H9 (cell line): Measurements from ENCODE around the gene STMN1. TPM values are rescaled to one million over a fixed set of nuclear protein-coding genes. Genes with fewer than 3 reads are reported as not detected.
"Not testable (repeated sequence)": the region's sequence is repeated elsewhere in the genome, so short reads cannot be mapped to it uniquely, and the experiment has no call there.

Experiments
- DNase-seq: peaks from one replicate; pipeline ENCODE4 v3.0.0-alpha.2; 2017
- H2AFZ ChIP-seq: one replicate; pipeline ENCODE4 v1.6.1; 2013; ENCODE audit warnings: mild to moderate bottlenecking, low read length, control low read depth, moderate library complexity
- H2AK5ac ChIP-seq: 2 replicates; pipeline ENCODE4 v1.6.1; 2013; ENCODE audit warnings: low read length, control low read depth, mixed read lengths; ENCODE audit not compliant: insufficient read length
- H2BK120ac ChIP-seq: one replicate; pipeline ENCODE4 v1.6.1; 2013; ENCODE audit warnings: low read depth, mild to moderate bottlenecking, low read length, control low read depth, inconsistent platforms; ENCODE audit not compliant: poor library complexity, severe bottlenecking
- H2BK12ac ChIP-seq: 2 replicates; pipeline ENCODE4 v1.6.1; 2013; ENCODE audit warnings: low read length, control low read depth, mixed read lengths, low read depth; ENCODE audit not compliant: insufficient read length
- H2BK15ac ChIP-seq: 2 replicates; pipeline ENCODE4 v1.6.1; 2013; ENCODE audit warnings: low read depth, low read length, control low read depth
- H2BK20ac ChIP-seq: one replicate; pipeline ENCODE4 v1.6.1; 2013; ENCODE audit warnings: low read depth, mild to moderate bottlenecking, low read length, control low read depth, inconsistent platforms; ENCODE audit not compliant: poor library complexity, severe bottlenecking
- H2BK5ac ChIP-seq: 2 replicates; pipeline ENCODE4 v1.6.1; 2013; ENCODE audit warnings: low read length, control low read depth, mixed read lengths; ENCODE audit not compliant: insufficient read length
- H3K14ac ChIP-seq: 2 replicates; pipeline ENCODE4 v1.6.1; 2013; ENCODE audit warnings: low read length, control low read depth; ENCODE audit not compliant: insufficient read depth
- H3K18ac ChIP-seq: 2 replicates; pipeline ENCODE4 v1.6.1; 2013; ENCODE audit warnings: low read depth, mild to moderate bottlenecking, mixed read lengths, low read length, control low read depth; ENCODE audit not compliant: insufficient read length
- H3K23ac ChIP-seq: 2 replicates; pipeline ENCODE4 v1.6.1; 2013; ENCODE audit warnings: low read length, control low read depth, mixed read lengths, low read depth; ENCODE audit not compliant: insufficient read length
- H3K23me2 ChIP-seq: 2 replicates; pipeline ENCODE4 v1.6.1; 2013; ENCODE audit warnings: low read depth, mild to moderate bottlenecking, mixed read lengths, low read length, control low read depth; ENCODE audit not compliant: insufficient read length, poor library complexity, severe bottlenecking
- H3K27ac ChIP-seq: 2 replicates; pipeline ENCODE4 v1.5.1; 2013; ENCODE audit warnings: low read length, control low read depth, mixed read lengths, low read depth; ENCODE audit not compliant: insufficient read length
- H3K27me3 ChIP-seq: 2 replicates; pipeline ENCODE4 v1.6.1; 2013; ENCODE audit warnings: low read length, control low read depth, inconsistent platforms; ENCODE audit not compliant: insufficient read depth
- H3K4ac ChIP-seq: 2 replicates; pipeline ENCODE4 v1.6.1; 2013; ENCODE audit warnings: low read depth, mild to moderate bottlenecking, control low read depth, inconsistent platforms, low read length, moderate library complexity
- H3K4me1 ChIP-seq: 2 replicates; pipeline ENCODE4 v1.6.1; 2013; ENCODE audit warnings: low read length, control low read depth, inconsistent platforms; ENCODE audit not compliant: insufficient read depth
- H3K4me2 ChIP-seq: 2 replicates; pipeline ENCODE4 v1.6.1; 2013; ENCODE audit warnings: low read length, control low read depth, mixed read lengths; ENCODE audit not compliant: insufficient read length, insufficient read depth
- H3K56ac ChIP-seq: 2 replicates; pipeline ENCODE4 v1.6.1; 2013; ENCODE audit warnings: low read depth, mild to moderate bottlenecking, mixed read lengths, low read length, control low read depth; ENCODE audit not compliant: insufficient read length
- H3K79me1 ChIP-seq: 2 replicates; pipeline ENCODE4 v1.6.1; 2013; ENCODE audit warnings: low read depth, mild to moderate bottlenecking, moderate library complexity, low read length, control low read depth, inconsistent platforms; ENCODE audit not compliant: insufficient read depth, poor library complexity, severe bottlenecking
- H3K79me2 ChIP-seq: 2 replicates; pipeline ENCODE4 v1.6.1; 2013; ENCODE audit warnings: low read length, control low read depth, inconsistent platforms; ENCODE audit not compliant: insufficient read depth
- H3K9ac ChIP-seq: 2 replicates; pipeline ENCODE4 v1.6.1; 2013; ENCODE audit warnings: low read length, control low read depth, mixed read lengths; ENCODE audit not compliant: insufficient read length; ENCODE audit errors: extremely low read depth
- H3K9me3 ChIP-seq: one replicate; pipeline ENCODE4 v1.6.1; 2013; ENCODE audit warnings: low read depth, low read length, inconsistent platforms; ENCODE audit not compliant: control insufficient read depth
- H3T11ph ChIP-seq: one replicate; pipeline ENCODE4 v1.6.1; 2013; ENCODE audit warnings: mild to moderate bottlenecking, low read length, control low read depth, inconsistent platforms
- H4K20me1 ChIP-seq: one replicate; pipeline ENCODE4 v1.6.1; 2013; ENCODE audit not compliant: control insufficient read depth, insufficient read length, insufficient read depth
- H4K5ac ChIP-seq: 2 replicates; pipeline ENCODE4 v1.6.1; 2013; ENCODE audit warnings: low read depth, mild to moderate bottlenecking, mixed read lengths, low read length, control low read depth; ENCODE audit not compliant: insufficient read length
- H4K8ac ChIP-seq: replicated peaks from 2 replicates; pipeline ENCODE4 v1.6.1; 2013; ENCODE audit warnings: low read length, control low read depth, mixed read lengths, low read depth; ENCODE audit not compliant: insufficient read length
- H4K91ac ChIP-seq: 2 replicates; pipeline ENCODE4 v1.6.1; 2013; ENCODE audit warnings: low read depth, mild to moderate bottlenecking, moderate library complexity, mixed read lengths, low read length, control low read depth; ENCODE audit not compliant: insufficient read length
- H3K27ac Mint-ChIP-seq, 3 experiments: 2 replicates in 2 of 3; 3 replicates in 1 of 3; pipeline ENCODE4 v1.8.0; 2020 to 2021; ENCODE audit warnings: mixed read lengths in 3 of 3, mild to moderate bottlenecking in 1 of 3, moderate library complexity in 1 of 3
- H3K27me3 Mint-ChIP-seq: 2 replicates; pipeline ENCODE4 v1.8.0; 2021; ENCODE audit warnings: low read depth, mild to moderate bottlenecking, moderate library complexity, mixed read lengths
- H3K36me3 Mint-ChIP-seq, 3 experiments: 2 replicates in 2 of 3; 3 replicates in 1 of 3; pipeline ENCODE4 v1.8.0; 2020 to 2021; ENCODE audit warnings: low read depth in 3 of 3, mixed read lengths in 3 of 3; ENCODE audit not compliant: insufficient read depth in 1 of 3
- H3K4me1 Mint-ChIP-seq, 2 experiments: 2 replicates each; pipeline ENCODE4 v1.8.0; 2020; ENCODE audit warnings: mixed read lengths in 2 of 2
- H3K4me3 Mint-ChIP-seq, 2 experiments: 2 replicates in 1 of 2; 3 replicates in 1 of 2; pipeline ENCODE4 v1.8.0; 2020 to 2021; ENCODE audit warnings: mild to moderate bottlenecking in 2 of 2, mixed read lengths in 2 of 2, moderate library complexity in 1 of 2
- H3K9me3 Mint-ChIP-seq, 2 experiments: 2 replicates in 1 of 2; 3 replicates in 1 of 2; pipeline ENCODE4 v1.8.0; 2020; ENCODE audit warnings: mild to moderate bottlenecking in 2 of 2, mixed read lengths in 2 of 2, moderate library complexity in 1 of 2
- CTCF ChIP-seq: fragments of 200-600 bp; sonication (generic); conservative IDR thresholded peaks from 3 replicates; pipeline ENCODE4 v1.8.0; 2021; ENCODE audit warnings: antibody characterized with exemption, mild to moderate bottlenecking
- WGBS: extraction: QIAGEN DNeasy Blood & Tissue Kit; methylation state at CpG from one replicate; pipeline ENCODE4 v1.1.7; 2013; ENCODE audit warnings: missing lambda C conversion rate, low lambda C conversion rate, mixed read lengths; ENCODE audit not compliant: insufficient read length; ENCODE audit errors: extremely low coverage; 5-methylcytosine and 5-hydroxymethylcytosine counted together
- total RNA-seq: library from RNA; stranded (reverse); gene quantifications from 2 replicates; pipeline ENCODE4 v1.2.1, GENCODE V29; 2021

STMN1 gene
- total RNA-seq, 1 experiment from 2014 or later = 500 TPM

DNA sequence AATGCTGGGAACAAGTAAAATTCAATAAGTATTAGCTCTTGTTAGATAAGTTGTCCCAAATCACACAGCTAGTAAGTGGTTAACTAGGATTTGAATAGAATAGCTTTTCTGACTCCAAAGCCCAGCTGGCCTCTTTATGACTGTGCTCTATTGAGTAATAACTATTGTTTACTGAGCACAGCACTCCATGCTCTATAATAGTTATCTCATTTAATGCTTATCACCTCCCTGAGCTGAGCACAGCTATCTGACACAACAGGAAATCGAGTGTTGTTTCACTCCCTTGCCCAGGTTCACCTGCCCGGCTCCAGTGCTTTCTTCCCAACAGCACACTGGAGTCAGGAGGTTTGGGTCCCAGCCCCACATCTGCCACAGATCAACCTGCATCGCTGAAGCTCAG, 38.8 kb upstream of the STMN1 start:
- no peak overlapping the region for H4K91ac ChIP-seq
- H3K79me2 ChIP-seq = no peaks in the 10 kb centered on the region
- Mint-ChIP-seq H3K4me3 (no peak overlapping the region), H3K36me3 (peaks cover 0 to 2% (median 1%) of the 10 kb centered on the region in 3 experiments; a peak in 2 of 7 replicates), H3K27ac (no peak overlapping the region), H3K9me3 (peaks cover 4 to 13% of the 10 kb centered on the region in 2 experiments), H3K27me3 (peaks cover 27% of the 10 kb centered on the region), H3K4me1 (peaks cover 3 to 7% of the 10 kb centered on the region in 2 experiments; a peak in 1 of 4 replicates)
- no peak overlapping the region for H2BK15ac ChIP-seq
- no peak for DNase-seq
- no peak overlapping the region for H3T11ph ChIP-seq
- no peak overlapping the region for H3K27ac ChIP-seq
- H2BK12ac ChIP-seq = no peak overlapping the region
- no peak overlapping the region for H4K8ac ChIP-seq
- no peak overlapping the region for H2BK120ac ChIP-seq
- H4K20me1 ChIP-seq = no peaks in the 10 kb centered on the region
- no peak overlapping the region for H3K9ac ChIP-seq
- no CpG with 5 or more reads among the region's 3 CpGs for WGBS
- H2BK20ac ChIP-seq = no peak overlapping the region
- H2BK5ac ChIP-seq = no peak overlapping the region
- no peaks in the 10 kb centered on the region for H3K23me2 ChIP-seq
- no peak overlapping the region for H2AFZ ChIP-seq
- H3K79me1 ChIP-seq = no peaks in the 10 kb centered on the region
- no peaks in the 10 kb centered on the region for H3K4me1 ChIP-seq
- TF ChIP-seq CTCF = no peak
- H3K56ac ChIP-seq = no peak overlapping the region
- no peak overlapping the region for H3K14ac ChIP-seq
- H3K23ac ChIP-seq = no peak overlapping the region
- H3K4ac ChIP-seq = no peak overlapping the region
- H4K5ac ChIP-seq = no peak overlapping the region
- no peaks in the 10 kb centered on the region for H3K9me3 ChIP-seq
- H3K27me3 ChIP-seq = no peaks in the 10 kb centered on the region
- no peak overlapping the region for H2AK5ac ChIP-seq
- no peak overlapping the region for H3K18ac ChIP-seq
- no peak overlapping the region for H3K4me2 ChIP-seq

DNA sequence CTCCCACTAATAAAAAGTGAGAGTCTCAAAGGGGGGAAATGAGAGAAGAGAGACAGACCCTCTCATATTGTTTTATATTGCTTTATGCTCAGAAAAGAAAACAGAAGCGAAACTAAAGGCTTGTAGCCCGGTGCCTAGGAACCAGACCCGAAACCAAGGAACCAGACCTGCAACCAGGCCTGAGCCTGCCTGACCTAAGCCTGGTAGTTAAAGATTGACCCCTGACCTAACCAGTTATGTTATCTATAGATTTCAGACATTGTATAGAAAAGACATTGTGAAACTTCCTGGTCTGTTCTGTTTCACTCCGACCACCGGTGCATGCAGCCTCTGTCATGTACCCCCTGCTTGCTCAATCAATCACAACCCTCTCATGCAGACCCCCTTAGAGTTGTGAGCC, 37.3 kb upstream of the STMN1 start:
- H2BK20ac ChIP-seq = not testable (repeated sequence)
- WGBS = no CpG with 5 or more reads among the region's 5 CpGs

More for the DNA sequence above, 37.3 kb upstream of the STMN1 start:
- H3K4me2 ChIP-seq, H2BK15ac ChIP-seq, H3K79me1 ChIP-seq, H3K36me3 Mint-ChIP-seq, H4K8ac ChIP-seq, H3K79me2 ChIP-seq, H2BK5ac ChIP-seq, H4K5ac ChIP-seq, H3K4ac ChIP-seq, H3K27ac ChIP-seq, H3K23ac ChIP-seq, H3K9me3 ChIP-seq, H2AFZ ChIP-seq, H3K4me3 Mint-ChIP-seq, H2AK5ac ChIP-seq, H3K14ac ChIP-seq, H4K91ac ChIP-seq, H4K20me1 ChIP-seq, H3K4me1 Mint-ChIP-seq, H3K23me2 ChIP-seq, DNase-seq, H3T11ph ChIP-seq, H3K56ac ChIP-seq, H3K9ac ChIP-seq, H2BK120ac ChIP-seq, H3K18ac ChIP-seq, H3K27me3 ChIP-seq, H2BK12ac ChIP-seq, H3K27ac Mint-ChIP-seq, H3K4me1 ChIP-seq: not testable (repeated sequence)
- H3K27me3 Mint-ChIP-seq = peaks cover 26% of the 10 kb centered on the region
- peaks cover 4 to 13% of the 10 kb centered on the region in 2 experiments for H3K9me3 Mint-ChIP-seq
